ENCODE results near the gene MRPL50.

- no peak for TF ChIP-seq CTCF (conservative IDR thresholded peaks at IDR 0.05; ENCODE audit: low read depth in 2 of 2)
- no peak for TF ChIP-seq POLR2AphosphoS5 (IDR thresholded peaks at IDR 0.05; ENCODE audit: low read depth)
- no peak for TF ChIP-seq EZH2 (IDR thresholded peaks at IDR 0.05; ENCODE audit: low read depth, unreplicated experiment)
- TF ChIP-seq EZH2phosphoT487 (IDR thresholded peaks at IDR 0.05; ENCODE audit: unreplicated experiment), result no peak
- no peak for TF ChIP-seq REST (IDR thresholded peaks at IDR 0.05; ENCODE audit: unreplicated experiment)
- TF ChIP-seq ZNF331 (CRISPR knock-in tag; IDR thresholded peaks at IDR 0.05; ENCODE audit: low read depth), result no peak
- TF ChIP-seq CREB1 (CRISPR knock-in tag; IDR thresholded peaks at IDR 0.05; ENCODE audit: low read depth), result no peak
- no peak for TF ChIP-seq ZNF462 (CRISPR knock-in tag; IDR thresholded peaks at IDR 0.05)
- TF ChIP-seq ETS1 (IDR thresholded peaks at IDR 0.05), result no peak
Measured at GRCh38 chr9:101375546-101375945, 22.9 kb downstream of the MRPL50 start.

Data from GM23338 (cell line).